ENCODE data around the gene PLEKHG5.
"Not testable (repeated sequence)": the region's sequence is repeated elsewhere in the genome, so short reads cannot be mapped to it uniquely, and the experiment has no call there.

The PLEKHG5 gene

GRCh38 chr1:6496890-6497214, 5.4 kb upstream of the PLEKHG5 start:
- DNase-seq (ENCODE audit: low read depth in 2 of 2, low spot score in 1 of 2), result no peak

GRCh38 chr1:6496365-6496721, 4.9 kb upstream of the PLEKHG5 start:
- no peak for DNase-seq (ENCODE audit: low read depth in 2 of 2, low spot score in 1 of 2)

- DNase-seq (ENCODE audit: low read depth in 2 of 2, low spot score in 1 of 2), result no peak
These were observed 4.3 kb upstream of the PLEKHG5 start for GRCh38 chr1:6495540-6496364.

GRCh38 chr1:6495041-6495441, 3.6 kb upstream of the PLEKHG5 start:
- no peak for DNase-seq (ENCODE audit: low read depth in 2 of 2, low spot score in 1 of 2)

- DNase-seq (ENCODE audit: low read depth in 2 of 2, low spot score in 1 of 2), result no peak
These were observed 3.2 kb upstream of the PLEKHG5 start for GRCh38 chr1:6494627-6495026.

- not testable (repeated sequence) for DNase-seq (ENCODE audit: low read depth in 2 of 2, low spot score in 1 of 2)
These were observed 2.4 kb upstream of the PLEKHG5 start for GRCh38 chr1:6493834-6494223.

- no peak for DNase-seq (ENCODE audit: low read depth in 2 of 2, low spot score in 1 of 2)
These were observed 499 bp upstream of the PLEKHG5 start for GRCh38 chr1:6491966-6492365.

GRCh38 chr1:6491081-6491449, 402 bp downstream of the PLEKHG5 start:
- no peak for DNase-seq (ENCODE audit: low read depth in 2 of 2, low spot score in 1 of 2)

GRCh38 chr1:6490181-6491080, 1.0 kb downstream of the PLEKHG5 start:
- DNase-seq (ENCODE audit: low read depth in 2 of 2, low spot score in 1 of 2), result peak in 1 of 2 donors; percentile 9

- peak; percentile 40 to 43 for DNase-seq (ENCODE audit: low read depth in 2 of 2, low spot score in 1 of 2)
These were observed 1.7 kb downstream of the PLEKHG5 start for GRCh38 chr1:6489799-6490180.

GRCh38 chr1:6489383-6489765, 2.1 kb downstream of the PLEKHG5 start:
- no peak for DNase-seq (ENCODE audit: low read depth in 2 of 2, low spot score in 1 of 2)

- DNase-seq (ENCODE audit: low read depth in 2 of 2, low spot score in 1 of 2), result no peak
These were observed 2.7 kb downstream of the PLEKHG5 start for GRCh38 chr1:6488602-6489382.

- no peak for DNase-seq (ENCODE audit: low read depth in 2 of 2, low spot score in 1 of 2)
These were observed 3.5 kb downstream of the PLEKHG5 start for GRCh38 chr1:6487804-6488484.

GRCh38 chr1:6486433-6487011, 4.9 kb downstream of the PLEKHG5 start:
- peak; percentile 60 to 76 for DNase-seq (ENCODE audit: low read depth in 2 of 2, low spot score in 1 of 2)

GRCh38 chr1:6485168-6486101, 6.0 kb downstream of the PLEKHG5 start:
- DNase-seq (ENCODE audit: low read depth in 2 of 2, low spot score in 1 of 2), result no peak

GRCh38 chr1:6484826-6485167, 6.7 kb downstream of the PLEKHG5 start:
- DNase-seq (ENCODE audit: low read depth in 2 of 2, low spot score in 1 of 2), result no peak

- no peak for DNase-seq (ENCODE audit: low read depth in 2 of 2, low spot score in 1 of 2)
These were observed 7.7 kb downstream of the PLEKHG5 start for GRCh38 chr1:6483761-6484117.

- DNase-seq (ENCODE audit: low read depth in 2 of 2, low spot score in 1 of 2), result no peak
These were observed 8.3 kb downstream of the PLEKHG5 start for GRCh38 chr1:6483017-6483760.

- no peak for DNase-seq (ENCODE audit: low read depth in 2 of 2, low spot score in 1 of 2)
These were observed 9.6 kb downstream of the PLEKHG5 start for GRCh38 chr1:6481820-6482219.
